ENCODE measurements around the gene CABP1. TPM values are rescaled to one million over a fixed set of nuclear protein-coding genes. Genes with fewer than 3 reads are reported as not detected.

Gene CABP1
- total and polyA plus RNA-seq, 2 of the 13 experiments (the other 11 are each of a cell fraction or from before 2014, with no cell fraction given): not detected

- no peak for TF ChIP-seq SKIL (CRISPR knock-in tag; IDR thresholded peaks at IDR 0.05; ENCODE audit: borderline replicate concordance)
- no peak for TF ChIP-seq ZNF775 (CRISPR knock-in tag; IDR thresholded peaks at IDR 0.05; ENCODE audit: borderline replicate concordance)
- peak; percentile 71; the same call in 1 of the 2 replicates for TF ChIP-seq ZNF607 (CRISPR knock-in tag; IDR thresholded peaks at IDR 0.05; ENCODE audit: borderline replicate concordance)
- no peak for TF ChIP-seq NFKBIZ (CRISPR knock-in tag; IDR thresholded peaks at IDR 0.05)
- no peak for TF ChIP-seq TOPORS (CRISPR knock-in tag; IDR thresholded peaks at IDR 0.05)
- no peak for TF ChIP-seq RXRA (CRISPR knock-in tag; IDR thresholded peaks at IDR 0.05)
- TF ChIP-seq ZNF605 (CRISPR knock-in tag; IDR thresholded peaks at IDR 0.05): no peak
- 0 out of 2 replicates have a peak, but pooled peaks have one; percentile 22 for TF ChIP-seq ZNF691 (CRISPR knock-in tag; IDR thresholded peaks at IDR 0.05; ENCODE audit: borderline replicate concordance, low read depth)
- no peak for TF ChIP-seq SP1 (IDR thresholded peaks at IDR 0.05)
- TF ChIP-seq SP1 (CRISPR knock-in tag; IDR thresholded peaks at IDR 0.05): peak; percentile 15; the same call in 1 of the 2 replicates
- TF ChIP-seq AGO2 (optimal IDR thresholded peaks at IDR 0.05; ENCODE audit: low read depth, low read length): peak; percentile 69
- TF ChIP-seq ETV6 (CRISPR knock-in tag; conservative IDR thresholded peaks at IDR 0.05): 0 out of 2 replicates have a peak, but pooled peaks have one; percentile 68
- peak; percentile 94 for TF ChIP-seq YY1 (IDR thresholded peaks at IDR 0.05; ENCODE audit: insufficient read depth, insufficient replicate concordance, low read depth, low read length)
- 0 out of 2 replicates have a peak, but pooled peaks have one; percentile 25 for TF ChIP-seq ZC3H13 (CRISPR knock-in tag; IDR thresholded peaks at IDR 0.05)
- no peak for TF ChIP-seq ZSCAN5A (CRISPR knock-in tag; IDR thresholded peaks at IDR 0.05; ENCODE audit: borderline replicate concordance)
- TF ChIP-seq ZNF747 (CRISPR knock-in tag; IDR thresholded peaks at IDR 0.05; ENCODE audit: borderline replicate concordance): no peak
- peak; percentile 44; the same call in 1 of the 2 replicates for TF ChIP-seq KMT2A (CRISPR knock-in tag; IDR thresholded peaks at IDR 0.05)
- TF ChIP-seq TEAD2 (CRISPR knock-in tag; IDR thresholded peaks at IDR 0.05): 0 out of 2 replicates have a peak, but pooled peaks have one; percentile 14
- TF ChIP-seq SPEN (CRISPR knock-in tag; IDR thresholded peaks at IDR 0.05; ENCODE audit: low read depth): peak; percentile 48
- peak; percentile 66; the same call in 1 of the 2 replicates for TF ChIP-seq KAT7 (CRISPR knock-in tag; IDR thresholded peaks at IDR 0.05; ENCODE audit: borderline replicate concordance)
- TF ChIP-seq JARID2 (CRISPR knock-in tag; IDR thresholded peaks at IDR 0.05; ENCODE audit: insufficient replicate concordance): no peak
- no peak for TF ChIP-seq RAD51 (IDR thresholded peaks at IDR 0.05; ENCODE audit: borderline replicate concordance)
- TF ChIP-seq ZNF724P (CRISPR knock-in tag; IDR thresholded peaks at IDR 0.05; ENCODE audit: borderline replicate concordance): 0 out of 2 replicates have a peak, but pooled peaks have one; percentile 51
- TF ChIP-seq DNMT3B (CRISPR knock-in tag; conservative IDR thresholded peaks at IDR 0.05): no peak
- peak; percentile 65 for TF ChIP-seq ZNF776 (CRISPR knock-in tag; IDR thresholded peaks at IDR 0.05)
Observed at GRCh38 chr12:120710031-120710804, 69.8 kb downstream of the CABP1 start, which contains the start of gene UNC119B (continued).
